ENCODE results near the gene UVSSA.
"Not testable (repeated sequence)": the region's sequence is repeated elsewhere in the genome, so short reads cannot be mapped to it uniquely, and the experiment has no call there.

UVSSA gene

DNA sequence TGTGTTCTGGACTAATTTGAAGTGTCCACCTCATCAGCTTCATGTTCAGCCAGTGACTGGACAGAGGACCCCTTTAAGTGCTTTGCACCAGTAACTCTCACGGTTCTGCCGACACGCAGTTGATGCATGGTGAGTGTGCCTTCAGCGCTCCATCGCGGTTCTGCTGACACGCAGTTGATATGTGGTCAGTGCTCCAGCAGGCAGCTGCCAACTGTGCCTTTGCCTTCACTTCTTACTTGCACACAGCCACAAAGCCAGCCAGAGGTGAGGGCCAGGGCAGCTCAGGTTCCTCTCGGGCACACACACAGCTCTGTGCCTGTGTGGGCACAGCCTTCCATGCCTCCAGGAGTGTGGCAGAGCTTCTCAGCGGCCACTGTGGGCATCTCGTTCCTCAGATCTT, 46.9 kb downstream of the UVSSA start:
- DNase-seq (ENCODE audit: low read depth): no peak
- no peak overlapping the region for H3K4me3 ChIP-seq (ENCODE audit: low read depth, low read length)
- TF ChIP-seq CTCF (IDR thresholded peaks at IDR 0.05; ENCODE audit: low read depth, low read length, missing control alignments): no peak

GRCh38 chr4:1394554-1395388, 47.8 kb downstream of the UVSSA start:
- not testable (repeated sequence) for H3K4me3 ChIP-seq (ENCODE audit: low read depth, low read length); DNase-seq (ENCODE audit: low read depth)

DNA sequence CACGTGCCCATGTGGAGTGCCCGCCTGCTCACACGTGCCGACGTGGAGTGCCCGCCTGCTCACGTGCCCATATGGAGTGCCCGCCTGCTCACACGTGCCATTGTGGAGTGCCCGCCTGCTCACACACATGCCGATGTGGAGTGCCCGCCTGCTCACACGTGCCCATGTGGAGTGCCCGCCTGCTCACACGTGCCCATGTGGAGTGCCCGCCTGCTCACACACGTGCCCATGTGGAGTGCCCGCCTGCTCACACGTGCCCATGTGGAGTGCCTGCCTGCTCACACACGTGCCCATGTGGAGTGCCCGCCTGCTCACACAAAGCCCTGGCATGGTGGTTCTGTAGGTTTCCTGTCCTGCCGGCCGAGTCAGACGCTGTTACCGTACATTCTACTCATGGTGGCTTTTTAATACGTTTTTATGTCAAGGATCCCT, 48.4 kb downstream of the UVSSA start:
- not testable (repeated sequence) for DNase-seq (ENCODE audit: low read depth); H3K4me3 ChIP-seq (ENCODE audit: low read depth, low read length)

DNA sequence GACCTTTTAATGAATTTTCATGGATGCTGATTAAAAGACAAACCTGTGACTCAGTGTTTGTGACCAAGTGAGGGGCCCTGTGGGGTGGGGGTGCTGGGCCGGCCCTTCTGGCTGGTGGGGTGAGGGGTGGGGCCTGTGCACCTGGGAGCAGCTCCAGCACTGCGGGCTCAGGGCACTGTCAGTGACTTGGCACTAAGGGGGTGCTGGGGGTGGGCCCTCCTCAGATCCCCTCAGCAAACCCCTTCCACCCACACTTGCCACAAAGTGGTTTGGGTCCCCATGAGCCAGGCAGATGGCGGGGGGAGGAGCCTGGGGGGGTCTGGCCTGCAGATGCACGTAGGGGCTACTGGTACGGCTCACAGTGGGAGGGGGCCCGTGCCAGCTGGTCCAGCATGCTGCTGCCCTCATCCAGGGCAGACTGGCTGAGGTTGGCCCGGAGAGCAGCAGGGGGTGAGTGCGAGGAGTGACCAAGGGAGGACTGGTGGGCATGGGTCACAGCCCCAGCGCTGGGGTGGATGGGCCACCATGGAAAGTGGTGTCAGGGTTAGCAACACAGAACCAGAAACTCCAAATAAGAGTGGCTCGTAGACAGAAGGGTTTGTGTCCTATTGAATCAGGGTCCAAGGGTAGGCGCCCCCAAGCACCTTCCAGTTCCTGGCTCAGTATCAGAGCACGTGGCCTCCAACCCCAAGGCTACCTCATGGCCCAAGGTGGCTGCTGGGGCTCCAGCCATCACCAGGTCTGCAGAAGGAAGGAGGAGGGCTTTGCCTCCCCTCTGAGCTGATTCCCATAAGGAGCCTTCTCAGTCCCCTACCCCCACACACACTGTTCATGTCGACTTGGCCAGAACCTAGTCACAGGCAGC, 49.2 kb downstream of the UVSSA start:
- TF ChIP-seq CTCF (IDR thresholded peaks at IDR 0.05; ENCODE audit: low read depth, low read length, missing control alignments): no peak
- H3K4me3 ChIP-seq (ENCODE audit: low read depth, low read length): no peak overlapping the region
- no peak for DNase-seq (ENCODE audit: low read depth)

DNA sequence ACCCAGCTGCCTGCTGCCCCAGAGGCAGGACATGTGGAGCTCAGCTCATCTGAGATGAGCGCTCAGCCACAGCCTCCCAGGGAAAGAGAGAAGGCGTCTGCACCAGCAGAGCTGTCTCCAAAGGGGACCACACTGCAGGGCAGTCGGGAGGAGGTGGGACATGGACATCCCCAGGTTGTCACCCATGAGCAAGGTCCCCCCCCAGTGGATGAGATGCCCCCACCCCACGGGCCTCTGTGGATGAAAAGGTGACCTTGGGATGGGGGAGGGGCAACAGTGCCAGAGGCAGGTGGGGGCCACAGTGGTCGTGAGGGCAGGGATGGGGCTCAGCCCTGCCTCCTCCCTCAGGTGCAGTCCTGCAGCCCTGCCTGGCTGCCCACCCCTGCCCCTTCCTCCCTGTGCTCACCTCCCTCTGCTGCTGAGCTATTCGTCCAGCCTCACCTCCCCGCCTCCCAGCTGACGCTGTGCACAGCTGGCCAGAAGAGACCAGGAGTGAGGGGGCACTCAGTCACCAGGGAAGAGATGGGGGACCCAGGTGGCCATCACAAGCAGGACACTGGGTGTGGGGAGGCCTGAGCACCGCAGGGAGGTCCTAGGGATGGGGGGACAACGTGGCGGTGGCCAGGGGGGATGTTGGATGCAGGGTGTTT, 49.9 kb downstream of the UVSSA start:
- TF ChIP-seq CTCF (IDR thresholded peaks at IDR 0.05; ENCODE audit: low read depth, low read length, missing control alignments): no peak
- H3K4me3 ChIP-seq (ENCODE audit: low read depth, low read length): no peak overlapping the region
- no peak for DNase-seq (ENCODE audit: low read depth)

GRCh38 chr4:1398681-1399507, 51.9 kb downstream of the UVSSA start:
- TF ChIP-seq CTCF (IDR thresholded peaks at IDR 0.05; ENCODE audit: low read depth, low read length, missing control alignments): no peak
- no peak overlapping the region for H3K4me3 ChIP-seq (ENCODE audit: low read depth, low read length)
- no peak for DNase-seq (ENCODE audit: low read depth)

- DNase-seq (ENCODE audit: low read depth): no peak
- TF ChIP-seq CTCF (IDR thresholded peaks at IDR 0.05; ENCODE audit: low read depth, low read length, missing control alignments): no peak
- no peak overlapping the region for H3K4me3 ChIP-seq (ENCODE audit: low read depth, low read length)
These were observed 52.6 kb downstream of the UVSSA start for GRCh38 chr4:1399508-1400190.
